Prostate gland (tissue), 2 donors: Measurements from ENCODE around the gene ODF4.

ENCODE experiments used
- POLR2A ChIP-seq: fragments of 450-650 bp; IDR thresholded peaks from one replicate; pipeline ENCODE4 v1.6.1; 2016; ENCODE audit warnings: antibody characterized with exemption, mild to moderate bottlenecking
- POLR2AphosphoS5 ChIP-seq: sonication (generic); formaldehyde crosslinking; IDR thresholded peaks from one replicate; pipeline ENCODE4 v1.6.1; 2017; ENCODE audit warnings: antibody characterized with exemption
- TF ChIP-seq, protein P1 (sequence below), 4 experiments: fragments of 200-600 bp in 2 of 4; fragments of 450-650 bp in 2 of 4; sonication (generic) in 2 of 4; IDR thresholded peaks; 1 replicate in 3 of 4; 2 replicates in 1 of 4; pipeline ENCODE4 v1.5.1; 2016 to 2019; ENCODE audit warnings: antibody characterized with exemption in 4 of 4, mild to moderate bottlenecking in 2 of 4, moderate library complexity in 2 of 4

- TF ChIP-seq, protein P1, sequence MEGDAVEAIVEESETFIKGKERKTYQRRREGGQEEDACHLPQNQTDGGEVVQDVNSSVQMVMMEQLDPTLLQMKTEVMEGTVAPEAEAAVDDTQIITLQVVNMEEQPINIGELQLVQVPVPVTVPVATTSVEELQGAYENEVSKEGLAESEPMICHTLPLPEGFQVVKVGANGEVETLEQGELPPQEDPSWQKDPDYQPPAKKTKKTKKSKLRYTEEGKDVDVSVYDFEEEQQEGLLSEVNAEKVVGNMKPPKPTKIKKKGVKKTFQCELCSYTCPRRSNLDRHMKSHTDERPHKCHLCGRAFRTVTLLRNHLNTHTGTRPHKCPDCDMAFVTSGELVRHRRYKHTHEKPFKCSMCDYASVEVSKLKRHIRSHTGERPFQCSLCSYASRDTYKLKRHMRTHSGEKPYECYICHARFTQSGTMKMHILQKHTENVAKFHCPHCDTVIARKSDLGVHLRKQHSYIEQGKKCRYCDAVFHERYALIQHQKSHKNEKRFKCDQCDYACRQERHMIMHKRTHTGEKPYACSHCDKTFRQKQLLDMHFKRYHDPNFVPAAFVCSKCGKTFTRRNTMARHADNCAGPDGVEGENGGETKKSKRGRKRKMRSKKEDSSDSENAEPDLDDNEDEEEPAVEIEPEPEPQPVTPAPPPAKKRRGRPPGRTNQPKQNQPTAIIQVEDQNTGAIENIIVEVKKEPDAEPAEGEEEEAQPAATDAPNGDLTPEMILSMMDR (IDR thresholded peaks at IDR 0.05), result no peak
- TF ChIP-seq POLR2A, result no peak
- no peak for TF ChIP-seq POLR2AphosphoS5
Measured at GRCh38 chr17:8360751-8361150, 21.1 kb downstream of the ODF4 start.
